GM23338 (cell line): ENCODE data around the gene SPR. TPM values are rescaled to one million over a fixed set of nuclear protein-coding genes. Genes with fewer than 3 reads are reported as not detected.

Source experiments
- ATAC-seq: fragments of 200-7000 bp; cut with Tn5 transposase; 3 replicates; pipeline ENCODE4 v1.9.1; 2020
- DNase-seq: peaks from one replicate; pipeline ENCODE4 v3.0.0-alpha.2; 2015; ENCODE audit warnings: low spot score
- H2AFZ ChIP-seq: fragments of 200-600 bp; sonication (generic); 2 replicates; pipeline ENCODE4 v1.8.0; 2016; ENCODE audit warnings: antibody characterized with exemption, mild to moderate bottlenecking, moderate library complexity
- H3F3A ChIP-seq: fragments of 200-600 bp; sonication (generic); replicated peaks from 2 replicates; pipeline ENCODE4 v1.8.0; 2017; ENCODE audit warnings: antibody characterized with exemption, mixed run types, low read depth
- H3K27ac ChIP-seq: fragments of 200-600 bp; sonication (generic); 2 replicates; pipeline ENCODE4 v1.6.1; 2016; ENCODE audit warnings: low read depth
- H3K27me3 ChIP-seq: fragments of 200-600 bp; sonication (generic); 2 replicates; pipeline ENCODE4 v1.8.0; 2016; ENCODE audit warnings: mild to moderate bottlenecking, mixed run types, moderate library complexity; ENCODE audit not compliant: insufficient read depth
- H3K36me3 ChIP-seq: fragments of 200-600 bp; sonication (generic); 2 replicates; pipeline ENCODE4 v1.8.0; 2016; ENCODE audit warnings: mild to moderate bottlenecking; ENCODE audit not compliant: insufficient read depth
- H3K4me1 ChIP-seq: fragments of 200-600 bp; sonication (generic); 2 replicates; pipeline ENCODE4 v1.8.0; 2016; ENCODE audit warnings: mild to moderate bottlenecking, moderate library complexity; ENCODE audit not compliant: insufficient read depth
- H3K4me2 ChIP-seq: fragments of 200-600 bp; sonication (generic); 2 replicates; pipeline ENCODE4 v1.7.1; 2017; ENCODE audit warnings: mixed run types
- H3K4me3 ChIP-seq: fragments of 200-600 bp; sonication (generic); 2 replicates; pipeline ENCODE4 v1.6.1; 2016; ENCODE audit warnings: mixed run types
- H3K79me2 ChIP-seq: fragments of 200-600 bp; sonication (generic); replicated peaks from 2 replicates; pipeline ENCODE4 v1.8.0; 2017; ENCODE audit warnings: mild to moderate bottlenecking; ENCODE audit not compliant: insufficient read depth
- H3K9me2 ChIP-seq: fragments of 200-600 bp; sonication (generic); 2 replicates; pipeline ENCODE4 v1.8.0; 2017; ENCODE audit not compliant: insufficient read depth
- H4K20me1 ChIP-seq: fragments of 200-600 bp; sonication (generic); replicated peaks from 2 replicates; pipeline ENCODE4 v1.8.0; 2017; ENCODE audit warnings: mild to moderate bottlenecking; ENCODE audit not compliant: insufficient read depth
- H3K27ac Mint-ChIP-seq: 2 replicates; pipeline ENCODE4 v1.8.0; 2020; ENCODE audit warnings: inconsistent platforms, mild to moderate bottlenecking, moderate library complexity, mixed read lengths
- H3K27me3 Mint-ChIP-seq: 3 replicates; pipeline ENCODE4 v1.8.0; 2022; ENCODE audit warnings: low read depth, mild to moderate bottlenecking, moderate library complexity, mixed read lengths, inconsistent platforms; ENCODE audit not compliant: insufficient read depth, poor library complexity
- H3K36me3 Mint-ChIP-seq: 3 replicates; pipeline ENCODE4 v1.8.0; 2021; ENCODE audit warnings: low read depth, mild to moderate bottlenecking, inconsistent platforms, moderate library complexity, mixed read lengths
- H3K4me1 Mint-ChIP-seq: 3 replicates; pipeline ENCODE4 v1.8.0; 2020; ENCODE audit warnings: mild to moderate bottlenecking, inconsistent platforms, mixed read lengths
- H3K4me3 Mint-ChIP-seq: 3 replicates; pipeline ENCODE4 v1.8.0; 2021; ENCODE audit warnings: moderate library complexity, mild to moderate bottlenecking, inconsistent platforms, mixed read lengths
- H3K9me3 Mint-ChIP-seq: 3 replicates; pipeline ENCODE4 v1.8.0; 2020; ENCODE audit warnings: moderate library complexity, mild to moderate bottlenecking, inconsistent platforms, mixed read lengths
- CREB1 ChIP-seq: fragments of 250-450 bp; sonication (Bioruptor Pico); IDR thresholded peaks from 2 replicates; pipeline ENCODE4 v1.5.0; 2020; ENCODE audit warnings: low read depth, mild to moderate bottlenecking, moderate library complexity
- CTCF ChIP-seq, 2 experiments: fragments of 200-600 bp in 1 of 2; sonication (generic) in 1 of 2; conservative IDR thresholded peaks; 2 replicates each; pipeline versions ENCODE4 v1.5.1 to v1.6.1; 2016 to 2017; ENCODE audit warnings: antibody characterized with exemption in 2 of 2, low read depth in 2 of 2, mild to moderate bottlenecking in 2 of 2, moderate library complexity in 1 of 2
- POLR2AphosphoS5 ChIP-seq: IDR thresholded peaks from 2 replicates; pipeline ENCODE4 v1.6.1; 2016; ENCODE audit warnings: antibody characterized with exemption, low read depth
- STAT1 ChIP-seq: IDR thresholded peaks from one replicate; pipeline ENCODE4 v1.6.1; 2016; ENCODE audit warnings: antibody characterized with exemption; ENCODE audit not compliant: unreplicated experiment
- polyA plus RNA-seq: library from polyadenylated mRNA; unstranded; fragments of >200 nt; fragmentation: Nextera tagmentation; extraction: Ambion mirVana; gene quantifications from 2 replicates; pipeline ENCODE4 v1.2.1, GENCODE V29; 2016
- total RNA-seq: library from RNA; depleted of rRNA; stranded (reverse); fragments of >200 nt; shearing (Covaris generic); gene quantifications from 2 replicates; pipeline ENCODE4 v1.2.3, GENCODE V29; 2014
- TF ChIP-seq, protein P1 (sequence below): IDR thresholded peaks from one replicate; pipeline ENCODE4 v1.6.1; 2018; ENCODE audit warnings: antibody characterized with exemption; ENCODE audit not compliant: unreplicated experiment
- TF ChIP-seq, protein P2 (sequence below): fragments of 250-450 bp; sonication (Bioruptor Pico); IDR thresholded peaks from 2 replicates; pipeline ENCODE4 v1.5.0; 2020; ENCODE audit warnings: mild to moderate bottlenecking, moderate library complexity

The SPR gene
- total and polyA plus RNA-seq, 2 experiments from 2014 or later, result 10.7 to 15.2 TPM

GRCh38 chr2:72892506-72893173, 5.4 kb downstream of the SPR start:
- TF ChIP-seq CTCF (conservative IDR thresholded peaks at IDR 0.05; ENCODE audit: low read depth in 2 of 2) (peak; percentile 73 to 97), STAT1 (no peak)
- Histone ChIP-seq H3F3A (0 out of 2 replicates have a peak, but pooled peaks cover 4% of the 10 kb centered on the region), H3K4me2 (no peak overlapping the region), H3K27me3 (peaks cover 41% of the 10 kb centered on the region), H3K9me2 (no peaks in the 10 kb centered on the region), H3K4me1 (peaks cover 27% of the 10 kb centered on the region), H4K20me1 (no peaks in the 10 kb centered on the region), H2AFZ (no peak overlapping the region), H3K27ac (no peak overlapping the region), H3K4me3 (no peak overlapping the region), H3K36me3 (no peaks in the 10 kb centered on the region), H3K79me2 (no peaks in the 10 kb centered on the region)
- Mint-ChIP-seq H3K4me1 (peaks cover 21% of the 10 kb centered on the region), H3K27ac (no peak overlapping the region), H3K4me3 (no peak overlapping the region), H3K27me3 (peaks cover 35% of the 10 kb centered on the region), H3K9me3 (no peaks in the 10 kb centered on the region), H3K36me3 (no peaks in the 10 kb centered on the region)
- peak; percentile 84 for ATAC-seq
- peak; percentile 87 for DNase-seq

- H2AFZ ChIP-seq, result no peak overlapping the region
- Mint-ChIP-seq H3K9me3 (no peaks in the 10 kb centered on the region), H3K27ac (no peak overlapping the region), H3K4me3 (no peak overlapping the region), H3K27me3 (peaks cover 28% of the 10 kb centered on the region), H3K36me3 (no peaks in the 10 kb centered on the region), H3K4me1 (peaks cover 24% of the 10 kb centered on the region)
- ATAC-seq, result peak; percentile 88
- no peaks in the 10 kb centered on the region for H4K20me1 ChIP-seq
- H3K4me1 ChIP-seq, result peaks cover 23% of the 10 kb centered on the region
- H3K27me3 ChIP-seq, result peaks cover 51% of the 10 kb centered on the region
- peak; percentile 88 for DNase-seq
- H3K36me3 ChIP-seq, result no peaks in the 10 kb centered on the region
- H3K27ac ChIP-seq, result no peak overlapping the region
- H3K9me2 ChIP-seq, result no peaks in the 10 kb centered on the region
- no peaks in the 10 kb centered on the region for H3K79me2 ChIP-seq
- no peak overlapping the region for H3K4me3 ChIP-seq
- no peak overlapping the region for H3K4me2 ChIP-seq
- H3F3A ChIP-seq, result no peaks in the 10 kb centered on the region
- no peak for TF ChIP-seq CREB1 (CRISPR knock-in tag)
- TF ChIP-seq, protein P1, sequence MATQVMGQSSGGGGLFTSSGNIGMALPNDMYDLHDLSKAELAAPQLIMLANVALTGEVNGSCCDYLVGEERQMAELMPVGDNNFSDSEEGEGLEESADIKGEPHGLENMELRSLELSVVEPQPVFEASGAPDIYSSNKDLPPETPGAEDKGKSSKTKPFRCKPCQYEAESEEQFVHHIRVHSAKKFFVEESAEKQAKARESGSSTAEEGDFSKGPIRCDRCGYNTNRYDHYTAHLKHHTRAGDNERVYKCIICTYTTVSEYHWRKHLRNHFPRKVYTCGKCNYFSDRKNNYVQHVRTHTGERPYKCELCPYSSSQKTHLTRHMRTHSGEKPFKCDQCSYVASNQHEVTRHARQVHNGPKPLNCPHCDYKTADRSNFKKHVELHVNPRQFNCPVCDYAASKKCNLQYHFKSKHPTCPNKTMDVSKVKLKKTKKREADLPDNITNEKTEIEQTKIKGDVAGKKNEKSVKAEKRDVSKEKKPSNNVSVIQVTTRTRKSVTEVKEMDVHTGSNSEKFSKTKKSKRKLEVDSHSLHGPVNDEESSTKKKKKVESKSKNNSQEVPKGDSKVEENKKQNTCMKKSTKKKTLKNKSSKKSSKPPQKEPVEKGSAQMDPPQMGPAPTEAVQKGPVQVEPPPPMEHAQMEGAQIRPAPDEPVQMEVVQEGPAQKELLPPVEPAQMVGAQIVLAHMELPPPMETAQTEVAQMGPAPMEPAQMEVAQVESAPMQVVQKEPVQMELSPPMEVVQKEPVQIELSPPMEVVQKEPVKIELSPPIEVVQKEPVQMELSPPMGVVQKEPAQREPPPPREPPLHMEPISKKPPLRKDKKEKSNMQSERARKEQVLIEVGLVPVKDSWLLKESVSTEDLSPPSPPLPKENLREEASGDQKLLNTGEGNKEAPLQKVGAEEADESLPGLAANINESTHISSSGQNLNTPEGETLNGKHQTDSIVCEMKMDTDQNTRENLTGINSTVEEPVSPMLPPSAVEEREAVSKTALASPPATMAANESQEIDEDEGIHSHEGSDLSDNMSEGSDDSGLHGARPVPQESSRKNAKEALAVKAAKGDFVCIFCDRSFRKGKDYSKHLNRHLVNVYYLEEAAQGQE, result no peak
- no peak for TF ChIP-seq POLR2AphosphoS5
- TF ChIP-seq, protein P2, sequence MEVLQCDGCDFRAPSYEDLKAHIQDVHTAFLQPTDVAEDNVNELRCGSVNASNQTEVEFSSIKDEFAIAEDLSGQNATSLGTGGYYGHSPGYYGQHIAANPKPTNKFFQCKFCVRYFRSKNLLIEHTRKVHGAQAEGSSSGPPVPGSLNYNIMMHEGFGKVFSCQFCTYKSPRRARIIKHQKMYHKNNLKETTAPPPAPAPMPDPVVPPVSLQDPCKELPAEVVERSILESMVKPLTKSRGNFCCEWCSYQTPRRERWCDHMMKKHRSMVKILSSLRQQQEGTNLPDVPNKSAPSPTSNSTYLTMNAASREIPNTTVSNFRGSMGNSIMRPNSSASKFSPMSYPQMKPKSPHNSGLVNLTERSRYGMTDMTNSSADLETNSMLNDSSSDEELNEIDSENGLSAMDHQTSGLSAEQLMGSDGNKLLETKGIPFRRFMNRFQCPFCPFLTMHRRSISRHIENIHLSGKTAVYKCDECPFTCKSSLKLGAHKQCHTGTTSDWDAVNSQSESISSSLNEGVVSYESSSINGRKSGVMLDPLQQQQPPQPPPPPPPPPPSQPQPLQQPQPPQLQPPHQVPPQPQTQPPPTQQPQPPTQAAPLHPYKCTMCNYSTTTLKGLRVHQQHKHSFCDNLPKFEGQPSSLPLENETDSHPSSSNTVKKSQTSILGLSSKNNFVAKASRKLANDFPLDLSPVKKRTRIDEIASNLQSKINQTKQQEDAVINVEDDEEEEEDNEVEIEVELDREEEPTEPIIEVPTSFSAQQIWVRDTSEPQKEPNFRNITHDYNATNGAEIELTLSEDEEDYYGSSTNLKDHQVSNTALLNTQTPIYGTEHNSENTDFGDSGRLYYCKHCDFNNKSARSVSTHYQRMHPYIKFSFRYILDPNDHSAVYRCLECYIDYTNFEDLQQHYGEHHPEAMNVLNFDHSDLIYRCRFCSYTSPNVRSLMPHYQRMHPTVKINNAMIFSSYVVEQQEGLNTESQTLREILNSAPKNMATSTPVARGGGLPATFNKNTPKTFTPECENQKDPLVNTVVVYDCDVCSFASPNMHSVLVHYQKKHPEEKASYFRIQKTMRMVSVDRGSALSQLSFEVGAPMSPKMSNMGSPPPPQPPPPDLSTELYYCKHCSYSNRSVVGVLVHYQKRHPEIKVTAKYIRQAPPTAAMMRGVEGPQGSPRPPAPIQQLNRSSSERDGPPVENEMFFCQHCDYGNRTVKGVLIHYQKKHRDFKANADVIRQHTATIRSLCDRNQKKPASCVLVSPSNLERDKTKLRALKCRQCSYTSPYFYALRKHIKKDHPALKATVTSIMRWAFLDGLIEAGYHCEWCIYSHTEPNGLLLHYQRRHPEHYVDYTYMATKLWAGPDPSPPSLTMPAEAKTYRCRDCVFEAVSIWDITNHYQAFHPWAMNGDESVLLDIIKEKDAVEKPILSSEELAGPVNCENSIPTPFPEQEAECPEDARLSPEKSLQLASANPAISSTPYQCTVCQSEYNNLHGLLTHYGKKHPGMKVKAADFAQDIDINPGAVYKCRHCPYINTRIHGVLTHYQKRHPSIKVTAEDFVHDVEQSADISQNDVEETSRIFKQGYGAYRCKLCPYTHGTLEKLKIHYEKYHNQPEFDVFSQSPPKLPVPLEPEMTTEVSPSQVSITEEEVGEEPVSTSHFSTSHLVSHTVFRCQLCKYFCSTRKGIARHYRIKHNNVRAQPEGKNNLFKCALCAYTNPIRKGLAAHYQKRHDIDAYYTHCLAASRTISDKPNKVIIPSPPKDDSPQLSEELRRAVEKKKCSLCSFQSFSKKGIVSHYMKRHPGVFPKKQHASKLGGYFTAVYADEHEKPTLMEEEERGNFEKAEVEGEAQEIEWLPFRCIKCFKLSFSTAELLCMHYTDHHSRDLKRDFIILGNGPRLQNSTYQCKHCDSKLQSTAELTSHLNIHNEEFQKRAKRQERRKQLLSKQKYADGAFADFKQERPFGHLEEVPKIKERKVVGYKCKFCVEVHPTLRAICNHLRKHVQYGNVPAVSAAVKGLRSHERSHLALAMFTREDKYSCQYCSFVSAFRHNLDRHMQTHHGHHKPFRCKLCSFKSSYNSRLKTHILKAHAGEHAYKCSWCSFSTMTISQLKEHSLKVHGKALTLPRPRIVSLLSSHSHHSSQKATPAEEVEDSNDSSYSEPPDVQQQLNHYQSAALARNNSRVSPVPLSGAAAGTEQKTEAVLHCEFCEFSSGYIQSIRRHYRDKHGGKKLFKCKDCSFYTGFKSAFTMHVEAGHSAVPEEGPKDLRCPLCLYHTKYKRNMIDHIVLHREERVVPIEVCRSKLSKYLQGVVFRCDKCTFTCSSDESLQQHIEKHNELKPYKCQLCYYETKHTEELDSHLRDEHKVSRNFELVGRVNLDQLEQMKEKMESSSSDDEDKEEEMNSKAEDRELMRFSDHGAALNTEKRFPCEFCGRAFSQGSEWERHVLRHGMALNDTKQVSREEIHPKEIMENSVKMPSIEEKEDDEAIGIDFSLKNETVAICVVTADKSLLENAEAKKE (CRISPR knock-in tag), result no peak
Observed at GRCh38 chr2:72893594-72894319, 6.5 kb downstream of the SPR start.
